ENCODE data around the gene TOB1. TPM values are rescaled to one million over a fixed set of nuclear protein-coding genes. Genes with fewer than 3 reads are reported as not detected.

TOB1 gene
- total RNA-seq, 2 experiments from 2014 or later, result 81.8 to 99.0 TPM

GRCh38 chr17:50837286-50837979, 28.7 kb downstream of the TOB1 start:
- no peak overlapping the region for H3K4me3 Mint-ChIP-seq
- peaks cover 2% of the 10 kb centered on the region for H3K4me1 Mint-ChIP-seq
- no peaks in the 10 kb centered on the region for H3K9me3 Mint-ChIP-seq
- no peak for DNase-seq
- POLR2A ChIA-PET, result no interaction called here
- H3K36me3 Mint-ChIP-seq (ENCODE audit: low read depth), result no peaks in the 10 kb centered on the region
- no peak overlapping the region for H3K27ac Mint-ChIP-seq
- CTCF ChIA-PET, result interaction anchor here (1.7 kb wide), 1 partner anchor 51 kb away, joined by 4 read pairs; no protein-coding TSS in a partner anchor
- peaks cover 12% of the 10 kb centered on the region for H3K27me3 Mint-ChIP-seq

DNA sequence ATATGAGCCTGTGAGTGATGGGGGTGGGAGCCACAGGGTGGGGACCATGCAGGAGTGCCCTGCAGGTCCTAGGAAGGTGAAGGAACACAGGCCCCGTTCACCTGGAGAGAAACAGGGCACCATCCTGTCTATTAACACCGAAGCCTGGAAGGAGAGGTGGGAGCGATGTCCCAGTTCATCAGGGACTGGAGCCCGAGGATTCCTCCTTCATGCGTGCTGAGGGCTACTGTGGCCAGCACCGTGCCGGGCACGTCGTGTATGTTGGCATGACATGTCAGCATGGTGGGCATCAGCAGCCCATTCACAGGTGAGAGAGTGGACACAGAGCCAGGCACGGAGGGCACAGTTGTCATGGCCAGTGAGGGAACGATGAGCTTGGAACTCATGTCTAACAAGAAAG, 29.3 kb downstream of the TOB1 start:
- Mint-ChIP-seq H3K4me3 (no peak overlapping the region), H3K4me1 (peaks cover under 1% of the 10 kb centered on the region), H3K27ac (no peak overlapping the region), H3K27me3 (peaks cover 12% of the 10 kb centered on the region), H3K36me3 (ENCODE audit: low read depth) (no peaks in the 10 kb centered on the region), H3K9me3 (no peaks in the 10 kb centered on the region)
- no peak for DNase-seq
- ChIA-PET CTCF (interaction anchor here (1.7 kb wide), 1 partner anchor 50 kb away, joined by 4 read pairs; no protein-coding TSS in a partner anchor), POLR2A (no interaction called here)

GRCh38 chr17:50835301-50836234, 30.6 kb downstream of the TOB1 start, which contains the start of gene WFIKKN2:
Gene WFIKKN2 (plus strand): TSS chr17:50835586. CDS start chr17:50835938, 352 bp downstream.
- ChIA-PET POLR2A (no interaction called here), CTCF (interaction anchor here (0.6 to 1.4 kb wide), 3 partner anchors 17 to 474 kb away, joined by 3 to 4 read pairs (median 3); no protein-coding TSS in a partner anchor)
- Mint-ChIP-seq H3K27ac (no peak within 1 kb of the TSS), H3K4me3 (no peak within 1 kb of the TSS), H3K4me1 (no peaks in the 10 kb centered on the region), H3K27me3 (peaks cover 12% of the 10 kb centered on the region), H3K9me3 (no peaks in the 10 kb centered on the region), H3K36me3 (ENCODE audit: low read depth) (no peaks in the 10 kb centered on the region)
- DNase-seq, result no peak

DNA sequence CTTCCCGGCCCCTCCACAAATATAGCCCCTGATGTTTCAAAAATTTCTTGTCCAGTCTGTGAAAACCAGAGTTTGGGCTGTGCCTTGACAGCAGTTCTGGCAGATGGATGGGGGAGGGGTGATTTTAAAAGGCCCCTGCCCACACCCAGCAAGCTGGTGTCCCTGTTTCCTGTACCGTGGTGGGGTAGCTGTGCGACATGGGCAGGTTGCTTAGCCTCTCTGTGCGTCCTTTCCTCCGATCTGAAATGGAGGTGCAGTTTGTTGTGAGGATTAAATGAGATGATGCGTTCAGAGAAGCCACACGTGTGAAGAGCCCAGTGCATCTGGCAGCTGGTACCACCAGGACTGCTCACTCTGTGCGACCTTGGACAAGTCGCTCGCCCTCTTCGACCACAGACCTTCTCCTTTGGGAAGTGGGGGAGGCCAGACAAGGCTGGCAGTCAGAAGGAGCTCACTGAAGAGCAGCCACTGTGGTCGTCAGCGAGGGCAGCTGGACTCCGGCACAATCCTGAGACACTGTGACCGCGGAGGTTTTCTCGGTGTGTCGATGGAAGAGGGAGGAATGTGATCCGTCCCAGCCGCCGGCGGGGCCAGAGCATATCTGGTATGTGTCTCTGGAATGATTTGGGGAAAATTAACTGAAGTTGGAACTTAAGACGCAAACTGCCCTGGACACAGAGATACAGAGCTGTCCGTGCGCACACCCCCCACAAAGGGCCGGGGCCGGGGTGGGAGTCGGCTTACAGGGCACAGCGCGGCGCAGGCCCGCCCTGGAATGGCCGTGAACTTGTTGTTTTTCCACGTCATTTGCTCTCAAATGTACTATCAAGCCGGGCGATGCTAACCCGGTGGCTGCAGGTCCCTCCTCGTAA, 31.5 kb downstream of the TOB1 start:
- DNase-seq, result no peak
- Mint-ChIP-seq H3K36me3 (ENCODE audit: low read depth) (no peaks in the 10 kb centered on the region), H3K27me3 (peaks cover 12% of the 10 kb centered on the region), H3K4me1 (no peaks in the 10 kb centered on the region), H3K27ac (no peak overlapping the region), H3K9me3 (no peaks in the 10 kb centered on the region), H3K4me3 (no peak overlapping the region)
- ChIA-PET CTCF (interaction anchor here (0.6 to 2.4 kb wide), 4 partner anchors 13 to 473 kb away, joined by 3 to 9 read pairs (median 4); no protein-coding TSS in a partner anchor), POLR2A (no interaction called here)

DNA sequence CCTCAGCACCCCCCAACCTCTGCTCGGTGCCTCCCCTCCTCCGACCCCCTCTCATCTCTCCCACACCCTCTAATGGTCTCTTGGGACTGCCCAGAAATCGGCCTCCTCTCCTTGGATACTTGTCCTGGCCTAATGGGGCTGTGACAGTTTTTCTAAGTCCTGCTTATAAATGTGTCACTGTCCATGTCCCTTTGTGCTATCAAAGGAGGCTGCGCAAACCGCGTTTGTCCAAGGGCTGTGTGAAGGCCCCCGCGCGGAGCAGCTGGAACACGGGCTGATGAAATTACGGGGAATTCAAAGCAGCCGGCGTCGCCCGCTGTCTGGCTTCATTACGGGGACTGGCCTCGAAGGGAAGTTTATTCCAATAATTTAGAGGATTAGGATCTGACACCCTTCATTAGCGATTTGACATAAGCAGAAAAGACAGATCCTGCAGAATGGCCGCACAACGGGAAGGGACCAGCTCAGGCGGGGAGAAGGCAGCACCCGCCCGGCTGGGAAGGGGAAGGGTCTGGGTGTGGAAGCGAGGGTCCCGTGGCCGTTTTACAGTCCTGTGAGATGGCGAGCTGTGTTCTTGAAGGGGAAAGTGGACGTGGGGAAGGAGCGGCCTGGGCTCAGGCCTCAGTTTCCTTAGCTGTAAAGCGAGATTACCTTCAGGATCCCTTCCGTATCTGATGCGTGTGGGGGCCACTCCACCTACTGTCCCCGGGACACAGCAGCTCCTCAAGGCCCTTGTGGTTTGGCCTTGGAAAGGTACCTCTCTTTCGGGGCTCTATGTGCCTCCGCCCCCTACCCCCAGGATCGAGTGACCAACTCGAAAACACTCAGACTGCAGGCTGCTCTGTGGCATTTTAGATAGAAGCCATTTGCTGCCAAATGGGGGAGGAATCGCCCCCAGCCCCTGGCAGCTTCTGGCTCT, 32.4 kb downstream of the TOB1 start:
- no peaks in the 10 kb centered on the region for H3K9me3 Mint-ChIP-seq
- DNase-seq, result no peak
- H3K4me3 Mint-ChIP-seq, result no peak overlapping the region
- no peak overlapping the region for H3K27ac Mint-ChIP-seq
- H3K27me3 Mint-ChIP-seq, result peaks cover 12% of the 10 kb centered on the region
- ChIA-PET POLR2A (no interaction called here), CTCF (interaction anchor here (0.6 to 2.4 kb wide), 2 partner anchors 12 to 16 kb away, joined by 3 to 9 read pairs; no protein-coding TSS in a partner anchor)
- H3K36me3 Mint-ChIP-seq (ENCODE audit: low read depth), result no peaks in the 10 kb centered on the region
- peaks cover 4% of the 10 kb centered on the region for H3K4me1 Mint-ChIP-seq

GRCh38 chr17:50832864-50833381, 33.2 kb downstream of the TOB1 start:
- Mint-ChIP-seq H3K4me3 (no peak overlapping the region), H3K27me3 (peaks cover 12% of the 10 kb centered on the region), H3K4me1 (peaks cover 4% of the 10 kb centered on the region), H3K27ac (no peak overlapping the region), H3K36me3 (ENCODE audit: low read depth) (no peaks in the 10 kb centered on the region), H3K9me3 (no peaks in the 10 kb centered on the region)
- CTCF ChIA-PET, result interaction anchor here (1.4 to 2.4 kb wide), 2 partner anchors 9 to 11 kb away, joined by 3 to 9 read pairs; no protein-coding TSS in a partner anchor
- POLR2A ChIA-PET, result no interaction called here
- no peak for DNase-seq

GRCh38 chr17:50832267-50832863, 33.8 kb downstream of the TOB1 start:
- H3K36me3 Mint-ChIP-seq (ENCODE audit: low read depth), result no peaks in the 10 kb centered on the region
- DNase-seq, result no peak
- H3K4me1 Mint-ChIP-seq, result peaks cover 4% of the 10 kb centered on the region
- CTCF ChIA-PET, result interaction anchor here (1.4 to 2.4 kb wide), 2 partner anchors 10 to 11 kb away, joined by 3 to 9 read pairs; no protein-coding TSS in a partner anchor
- POLR2A ChIA-PET, result no interaction called here
- H3K4me3 Mint-ChIP-seq, result no peak overlapping the region
- no peak overlapping the region for H3K27ac Mint-ChIP-seq
- no peaks in the 10 kb centered on the region for H3K9me3 Mint-ChIP-seq
- peaks cover 12% of the 10 kb centered on the region for H3K27me3 Mint-ChIP-seq

DNA sequence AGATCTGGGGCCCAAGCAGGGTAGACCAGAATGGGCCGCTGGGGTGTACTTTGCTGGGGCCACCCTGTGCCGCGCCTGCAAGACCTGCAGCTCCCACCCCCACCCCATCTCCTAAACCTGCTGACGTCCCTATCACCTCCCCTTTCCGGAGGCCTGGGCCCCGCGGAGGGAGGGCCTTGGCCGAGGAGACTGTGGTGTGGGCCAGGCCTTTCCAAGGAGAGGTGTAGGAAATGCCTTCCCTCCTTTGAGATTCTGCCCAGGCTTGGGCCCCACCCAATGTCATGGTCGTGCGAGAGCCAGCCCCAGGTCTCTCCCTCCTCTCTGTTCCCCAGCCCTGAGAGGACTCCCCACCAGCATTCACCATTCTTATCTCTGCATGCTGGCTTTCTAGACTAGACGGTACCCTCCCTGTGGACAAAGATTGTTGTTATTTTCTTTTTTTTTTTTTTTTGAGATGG, 34.7 kb downstream of the TOB1 start:
- ChIA-PET CTCF (interaction anchor here (0.5 to 1.4 kb wide), 3 partner anchors 11 to 486 kb away, joined by 3 to 5 read pairs (median 4); no protein-coding TSS in a partner anchor), POLR2A (no interaction called here)
- Mint-ChIP-seq H3K27ac (no peak overlapping the region), H3K4me3 (no peak overlapping the region), H3K27me3 (peaks cover 14% of the 10 kb centered on the region), H3K36me3 (ENCODE audit: low read depth) (no peaks in the 10 kb centered on the region), H3K9me3 (no peaks in the 10 kb centered on the region), H3K4me1 (peaks cover 4% of the 10 kb centered on the region)
- no peak for DNase-seq

- Mint-ChIP-seq H3K4me1 (peaks cover 4% of the 10 kb centered on the region), H3K36me3 (ENCODE audit: low read depth) (no peaks in the 10 kb centered on the region), H3K27ac (no peak overlapping the region), H3K9me3 (no peaks in the 10 kb centered on the region), H3K4me3 (no peak overlapping the region), H3K27me3 (peaks cover 12% of the 10 kb centered on the region)
- DNase-seq, result no peak
- ChIA-PET CTCF (interaction anchor here (0.5 to 1.2 kb wide), 4 partner anchors 10 to 487 kb away, joined by 3 to 5 read pairs (median 4); no protein-coding TSS in a partner anchor), POLR2A (no interaction called here)
Observed at GRCh38 chr17:50830994-50831393, 35.2 kb downstream of the TOB1 start.

- DNase-seq, result no peak
- ChIA-PET POLR2A (no interaction called here), CTCF (interaction anchor here (0.6 to 1.3 kb wide), 5 partner anchors 11 to 218 kb away, joined by 3 to 4 read pairs (median 3); no protein-coding TSS in a partner anchor)
- H3K4me3 Mint-ChIP-seq, result no peak overlapping the region
- H3K9me3 Mint-ChIP-seq, result no peaks in the 10 kb centered on the region
- H3K27me3 Mint-ChIP-seq, result peaks cover 9% of the 10 kb centered on the region
- H3K27ac Mint-ChIP-seq, result no peak overlapping the region
- H3K36me3 Mint-ChIP-seq (ENCODE audit: low read depth), result no peaks in the 10 kb centered on the region
- H3K4me1 Mint-ChIP-seq, result peaks cover 4% of the 10 kb centered on the region
Observed at GRCh38 chr17:50830352-50830751, 35.8 kb downstream of the TOB1 start.

GRCh38 chr17:50829332-50829731, 36.8 kb downstream of the TOB1 start:
- no peak overlapping the region for H3K4me3 Mint-ChIP-seq
- ChIA-PET POLR2A (no interaction called here), CTCF (interaction anchor here (1.3 kb wide), 1 partner anchor 19 kb away, joined by 3 read pairs; no protein-coding TSS in a partner anchor)
- H3K27ac Mint-ChIP-seq, result no peak overlapping the region
- peaks cover 2% of the 10 kb centered on the region for H3K27me3 Mint-ChIP-seq
- DNase-seq, result no peak
- no peaks in the 10 kb centered on the region for H3K9me3 Mint-ChIP-seq
- H3K4me1 Mint-ChIP-seq, result peaks cover 4% of the 10 kb centered on the region
- no peaks in the 10 kb centered on the region for H3K36me3 Mint-ChIP-seq (ENCODE audit: low read depth)

Data from activated CD4-positive, alpha-beta T cell treated with anti-CD3 and anti-CD28 coated beads, Interleukin-2, amount 10 ng/mL, durations not matched to agents 7 days and 5 days (primary cell).